Measurements from ENCODE around the gene RSPH6A.

Gene RSPH6A

GRCh38 chr19:45766296-45766868 lies 48.7 kb downstream of the RSPH6A start:
- H3K27me3 Mint-ChIP-seq (ENCODE audit: low read depth, poor library complexity) = no peaks in the 10 kb centered on the region
- peaks cover 40% of the 10 kb centered on the region for H3K4me1 Mint-ChIP-seq
- no peak for TF ChIP-seq CTCF (IDR thresholded peaks at IDR 0.05)
- H3K4me3 Mint-ChIP-seq = no peak overlapping the region
- no peaks in the 10 kb centered on the region for H3K36me3 Mint-ChIP-seq (ENCODE audit: low read depth)
- no peak for DNase-seq
- H3K9me3 Mint-ChIP-seq = no peaks in the 10 kb centered on the region
- H3K27ac Mint-ChIP-seq = no peak overlapping the region

GRCh38 chr19:45765702-45766295 lies 49.3 kb downstream of the RSPH6A start:
- no peak for DNase-seq
- H3K27ac Mint-ChIP-seq = peak overlapping the region; percentile 32
- peaks cover 34% of the 10 kb centered on the region for H3K4me1 Mint-ChIP-seq
- H3K9me3 Mint-ChIP-seq = no peaks in the 10 kb centered on the region
- no peaks in the 10 kb centered on the region for H3K27me3 Mint-ChIP-seq (ENCODE audit: low read depth, poor library complexity)
- no peaks in the 10 kb centered on the region for H3K36me3 Mint-ChIP-seq (ENCODE audit: low read depth)
- peak overlapping the region; percentile 61 for H3K4me3 Mint-ChIP-seq
- TF ChIP-seq CTCF (IDR thresholded peaks at IDR 0.05) = no peak

- TF ChIP-seq CTCF (IDR thresholded peaks at IDR 0.05) = no peak
- Mint-ChIP-seq H3K4me1 (peaks cover 32% of the 10 kb centered on the region), H3K36me3 (ENCODE audit: low read depth) (no peaks in the 10 kb centered on the region), H3K27me3 (ENCODE audit: low read depth, poor library complexity) (no peaks in the 10 kb centered on the region), H3K27ac (peak overlapping the region; percentile 92), H3K4me3 (peak overlapping the region; percentile 70), H3K9me3 (no peaks in the 10 kb centered on the region)
- peak; percentile 36 for DNase-seq
These were observed 50.0 kb downstream of the RSPH6A start for GRCh38 chr19:45764945-45765701.

- H3K4me1 Mint-ChIP-seq = peaks cover 30% of the 10 kb centered on the region
- no peak for TF ChIP-seq CTCF (IDR thresholded peaks at IDR 0.05)
- peak overlapping the region; percentile 92 for H3K27ac Mint-ChIP-seq
- H3K4me3 Mint-ChIP-seq = peak overlapping the region; percentile 70
- no peaks in the 10 kb centered on the region for H3K36me3 Mint-ChIP-seq (ENCODE audit: low read depth)
- no peaks in the 10 kb centered on the region for H3K27me3 Mint-ChIP-seq (ENCODE audit: low read depth, poor library complexity)
- no peak for DNase-seq
- no peaks in the 10 kb centered on the region for H3K9me3 Mint-ChIP-seq
These were observed 50.6 kb downstream of the RSPH6A start for GRCh38 chr19:45764475-45764874.

GRCh38 chr19:45763691-45764294 lies 51.3 kb downstream of the RSPH6A start:
- no peak overlapping the region for H3K27ac Mint-ChIP-seq

More at GRCh38 chr19:45763691-45764294, 51.3 kb downstream of the RSPH6A start:
- peaks cover 33% of the 10 kb centered on the region for H3K4me1 Mint-ChIP-seq
- H3K27me3 Mint-ChIP-seq (ENCODE audit: low read depth, poor library complexity) = peaks cover 1% of the 10 kb centered on the region
- H3K9me3 Mint-ChIP-seq = no peaks in the 10 kb centered on the region
- no peak for TF ChIP-seq CTCF (IDR thresholded peaks at IDR 0.05)
- no peak for DNase-seq
- no peak overlapping the region for H3K4me3 Mint-ChIP-seq
- H3K36me3 Mint-ChIP-seq (ENCODE audit: low read depth) = no peaks in the 10 kb centered on the region
